DMS 273 (cell line): ENCODE measurements around the gene SLC23A2.

ENCODE experiments used
- DNase-seq: peaks from one replicate; lab custom pipeline; 2025; ENCODE audit not compliant: unreplicated experiment; lab: John Stamatoyannopoulos, UW

The SLC23A2 gene

GRCh38 chr20:4910951-4911350, 90.4 kb downstream of the SLC23A2 start:
- DNase-seq, result no peak

GRCh38 chr20:4905613-4906012, 95.7 kb downstream of the SLC23A2 start:
- no peak for DNase-seq

- no peak for DNase-seq
These were observed 96.1 kb downstream of the SLC23A2 start for GRCh38 chr20:4905195-4905594.

GRCh38 chr20:4904127-4904860, 97.0 kb downstream of the SLC23A2 start:
- no peak for DNase-seq

- DNase-seq, result no peak
These were observed 98.5 kb downstream of the SLC23A2 start for GRCh38 chr20:4902788-4903187.

- no peak for DNase-seq
These were observed 100.1 kb downstream of the SLC23A2 start for GRCh38 chr20:4901031-4901818.

- no peak for DNase-seq
These were observed 102.7 kb downstream of the SLC23A2 start for GRCh38 chr20:4898282-4899244.

GRCh38 chr20:4897600-4897999, 103.7 kb downstream of the SLC23A2 start:
- DNase-seq, result no peak

GRCh38 chr20:4896971-4897497, 104.3 kb downstream of the SLC23A2 start:
- peak; percentile 9 for DNase-seq

- DNase-seq, result no peak
These were observed 105.1 kb downstream of the SLC23A2 start for GRCh38 chr20:4896119-4896702.

- DNase-seq, result peak; percentile 46
These were observed 106.3 kb downstream of the SLC23A2 start for GRCh38 chr20:4894981-4895381.

GRCh38 chr20:4894409-4894808, 106.9 kb downstream of the SLC23A2 start:
- no peak for DNase-seq

- DNase-seq, result no peak
These were observed 107.6 kb downstream of the SLC23A2 start for GRCh38 chr20:4893709-4894108.

GRCh38 chr20:4891997-4892396, 109.3 kb downstream of the SLC23A2 start:
- no peak for DNase-seq

- DNase-seq, result no peak
These were observed 110.0 kb downstream of the SLC23A2 start for GRCh38 chr20:4891190-4891763.

- DNase-seq, result no peak
These were observed 111.9 kb downstream of the SLC23A2 start for GRCh38 chr20:4889446-4889845.

GRCh38 chr20:4887586-4887985, 113.7 kb downstream of the SLC23A2 start:
- no peak for DNase-seq

- DNase-seq, result no peak
These were observed 114.4 kb downstream of the SLC23A2 start for GRCh38 chr20:4886771-4887527.

- no peak for DNase-seq
These were observed 115.4 kb downstream of the SLC23A2 start for GRCh38 chr20:4885877-4886276.

- no peak for DNase-seq
These were observed 117.8 kb downstream of the SLC23A2 start for GRCh38 chr20:4883546-4883945.
